ENCODE measurements around the gene SYT11. TPM values are rescaled to one million over a fixed set of nuclear protein-coding genes. Genes with fewer than 3 reads are reported as not detected.

Gene SYT11
- total and polyA plus RNA-seq, 12 donors, result 1.1 to 28.2 (median 8.1) TPM

GRCh38 chr1:155860970-155861510, 1.7 kb downstream of the SYT11 start:
- Histone ChIP-seq H3K27ac (peak overlapping the region in 3 of 5 donors; percentile 42 to 92 (median 90)), H3K36me3 (replicated peaks in 1 of 2) (no peaks in the 10 kb centered on the region), H3K4me3 (peak overlapping the region in 1 of 4 donors; percentile 53), H3K27me3 (no peaks in the 10 kb centered on the region), H3K4me1 (replicated peaks in 1 of 2) (peaks cover 6% of the 10 kb centered on the region in 2 donors), H3K9me3 (replicated peaks in 1 of 3) (no peaks in the 10 kb centered on the region)
- DNase-seq, result no peak
- TF ChIP-seq POLR2A (IDR thresholded peaks at IDR 0.05), result no peak
- no peak for TF ChIP-seq CTCF (IDR thresholded peaks at IDR 0.05)
- 69 to 84% (median 77%) methylated on average over 2 of the region's 2 CpGs for WGBS, 4 donors
- intact Hi-C loops (cut with DNase I), result no loop called here

- no peaks in the 10 kb centered on the region for H3K36me3 ChIP-seq (replicated peaks in 1 of 2)
- H3K9me3 ChIP-seq (replicated peaks in 1 of 3), result no peaks in the 10 kb centered on the region
- intact Hi-C loops (cut with DNase I), result no loop called here
- no peak for DNase-seq
- no peak overlapping the region for H3K4me3 ChIP-seq
- no peak overlapping the region for H3K27ac ChIP-seq
- H3K4me1 ChIP-seq (replicated peaks in 1 of 2), result no peaks in the 10 kb centered on the region
- no peaks in the 10 kb centered on the region for H3K27me3 ChIP-seq
- TF ChIP-seq CTCF (IDR thresholded peaks at IDR 0.05) (no peak), POLR2A (IDR thresholded peaks at IDR 0.05) (no peak)
- WGBS, 4 donors, result 78 to 93% (median 87%) methylated on average over 2 of the region's 2 CpGs
Observed at GRCh38 chr1:155861896-155862295, 2.5 kb downstream of the SYT11 start.

GRCh38 chr1:155864393-155864792, 5.0 kb downstream of the SYT11 start:
- Histone ChIP-seq H3K27me3 (no peaks in the 10 kb centered on the region), H3K4me3 (no peak overlapping the region), H3K9me3 (replicated peaks in 1 of 3) (no peaks in the 10 kb centered on the region), H3K27ac (no peak overlapping the region), H3K36me3 (replicated peaks in 1 of 2) (no peaks in the 10 kb centered on the region), H3K4me1 (replicated peaks in 1 of 2) (no peaks in the 10 kb centered on the region)
- TF ChIP-seq CTCF (IDR thresholded peaks at IDR 0.05), result no peak
- TF ChIP-seq POLR2A (IDR thresholded peaks at IDR 0.05), result no peak
- intact Hi-C loops (cut with DNase I), result no loop called here
- no peak for DNase-seq

- WGBS, 4 donors, result 95 to 98% (median 97%) methylated on average over 8 of the region's 8 CpGs
- intact Hi-C loops (cut with DNase I), result no loop called here
- H3K27ac ChIP-seq, result no peak overlapping the region
- no peak overlapping the region for H3K4me3 ChIP-seq
- TF ChIP-seq POLR2A (IDR thresholded peaks at IDR 0.05), result no peak
- no peak for DNase-seq
- H3K36me3 ChIP-seq (replicated peaks in 1 of 2), result no peaks in the 10 kb centered on the region
- peaks cover 5 to 20% of the 10 kb centered on the region in 2 donors for H3K4me1 ChIP-seq (replicated peaks in 1 of 2)
- H3K27me3 ChIP-seq, result no peaks in the 10 kb centered on the region
- no peaks in the 10 kb centered on the region for H3K9me3 ChIP-seq (replicated peaks in 1 of 3)
Observed at GRCh38 chr1:155867766-155868165, 8.4 kb downstream of the SYT11 start.

GRCh38 chr1:155871390-155871789, 12.0 kb downstream of the SYT11 start:
- intact Hi-C loops (cut with DNase I), result no loop called here
- DNase-seq, result peak; percentile 82 to 93 (median 92)
- WGBS, 4 donors, result 28 to 44% (median 30%) methylated on average over 1 of the region's 1 CpG
- Histone ChIP-seq H3K36me3 (replicated peaks in 1 of 2) (no peaks in the 10 kb centered on the region), H3K27me3 (no peaks in the 10 kb centered on the region), H3K4me3 (no peak overlapping the region), H3K9me3 (replicated peaks in 1 of 3) (no peaks in the 10 kb centered on the region), H3K4me1 (replicated peaks in 1 of 2) (peaks cover 5 to 20% of the 10 kb centered on the region in 2 donors), H3K27ac (peak overlapping the region in 4 of 5 donors; percentile 2 to 66 (median 48))
- TF ChIP-seq POLR2A (IDR thresholded peaks at IDR 0.05) (no peak), CTCF (IDR thresholded peaks at IDR 0.05) (no peak)
